ENCODE measurements around the gene NEGR1. TPM values are rescaled to one million over a fixed set of nuclear protein-coding genes. Genes with fewer than 3 reads are reported as not detected.

NEGR1 gene
- total and polyA plus RNA-seq, 4 donors, result 0.86 to 7.3 (median 2.5) TPM

- TF ChIP-seq, protein P1, sequence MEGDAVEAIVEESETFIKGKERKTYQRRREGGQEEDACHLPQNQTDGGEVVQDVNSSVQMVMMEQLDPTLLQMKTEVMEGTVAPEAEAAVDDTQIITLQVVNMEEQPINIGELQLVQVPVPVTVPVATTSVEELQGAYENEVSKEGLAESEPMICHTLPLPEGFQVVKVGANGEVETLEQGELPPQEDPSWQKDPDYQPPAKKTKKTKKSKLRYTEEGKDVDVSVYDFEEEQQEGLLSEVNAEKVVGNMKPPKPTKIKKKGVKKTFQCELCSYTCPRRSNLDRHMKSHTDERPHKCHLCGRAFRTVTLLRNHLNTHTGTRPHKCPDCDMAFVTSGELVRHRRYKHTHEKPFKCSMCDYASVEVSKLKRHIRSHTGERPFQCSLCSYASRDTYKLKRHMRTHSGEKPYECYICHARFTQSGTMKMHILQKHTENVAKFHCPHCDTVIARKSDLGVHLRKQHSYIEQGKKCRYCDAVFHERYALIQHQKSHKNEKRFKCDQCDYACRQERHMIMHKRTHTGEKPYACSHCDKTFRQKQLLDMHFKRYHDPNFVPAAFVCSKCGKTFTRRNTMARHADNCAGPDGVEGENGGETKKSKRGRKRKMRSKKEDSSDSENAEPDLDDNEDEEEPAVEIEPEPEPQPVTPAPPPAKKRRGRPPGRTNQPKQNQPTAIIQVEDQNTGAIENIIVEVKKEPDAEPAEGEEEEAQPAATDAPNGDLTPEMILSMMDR (IDR thresholded peaks at IDR 0.05; ENCODE audit: control extremely low read depth, extremely low read depth), result no peak
- no peak overlapping the region for H3K9ac ChIP-seq (ENCODE audit: insufficient read depth in 1 of 2, low read length in 2 of 2)
- no peaks in the 10 kb centered on the region for H3K4me1 ChIP-seq (ENCODE audit: control insufficient read depth in 5 of 5, insufficient read depth in 5 of 5, low read length in 5 of 5)
- WGBS, 2 donors, result 65 to 80% methylated on average over 7 of the region's 7 CpGs
- no peak overlapping the region for H3K4me3 ChIP-seq
- H3K27ac ChIP-seq (ENCODE audit: low read depth in 1 of 2, low read length in 1 of 2), result no peak overlapping the region
- DNase-seq (no peak), ATAC-seq (ENCODE audit: insufficient read depth, low FRiP score) (no peak)
- no peaks in the 10 kb centered on the region for H3K27me3 ChIP-seq (ENCODE audit: control insufficient read depth in 3 of 3, insufficient read depth in 3 of 3, low read length in 2 of 3)
- H3K9me3 ChIP-seq (ENCODE audit: control insufficient read depth in 4 of 4, insufficient read depth in 3 of 4, low read length in 3 of 4), result no peaks in the 10 kb centered on the region
- no peaks in the 10 kb centered on the region for H3K36me3 ChIP-seq (ENCODE audit: control insufficient read depth in 4 of 4, insufficient read depth in 4 of 4, low read length in 4 of 4)
These were observed 605.1 kb downstream of the NEGR1 start for GRCh38 chr1:71676979-71677925.

- H3K9ac ChIP-seq (ENCODE audit: insufficient read depth in 1 of 2, low read length in 2 of 2), result no peak overlapping the region
- 69 to 81% methylated on average over 3 of the region's 3 CpGs for WGBS, 2 donors
- no peaks in the 10 kb centered on the region for H3K27me3 ChIP-seq (ENCODE audit: control insufficient read depth in 3 of 3, insufficient read depth in 3 of 3, low read length in 2 of 3)
- H3K9me3 ChIP-seq (ENCODE audit: control insufficient read depth in 4 of 4, insufficient read depth in 3 of 4, low read length in 3 of 4), result no peaks in the 10 kb centered on the region
- H3K4me1 ChIP-seq (ENCODE audit: control insufficient read depth in 5 of 5, insufficient read depth in 5 of 5, low read length in 5 of 5), result no peaks in the 10 kb centered on the region
- H3K27ac ChIP-seq (ENCODE audit: low read depth in 1 of 2, low read length in 1 of 2), result no peak overlapping the region
- H3K36me3 ChIP-seq (ENCODE audit: control insufficient read depth in 4 of 4, insufficient read depth in 4 of 4, low read length in 4 of 4), result no peaks in the 10 kb centered on the region
- ATAC-seq (ENCODE audit: insufficient read depth, low FRiP score), result no peak
- H3K4me3 ChIP-seq, result no peak overlapping the region
- TF ChIP-seq, protein P1 (IDR thresholded peaks at IDR 0.05; ENCODE audit: control extremely low read depth, extremely low read depth), result no peak
- no peak for DNase-seq
These were observed 614.3 kb downstream of the NEGR1 start for GRCh38 chr1:71668065-71668464.

DNA sequence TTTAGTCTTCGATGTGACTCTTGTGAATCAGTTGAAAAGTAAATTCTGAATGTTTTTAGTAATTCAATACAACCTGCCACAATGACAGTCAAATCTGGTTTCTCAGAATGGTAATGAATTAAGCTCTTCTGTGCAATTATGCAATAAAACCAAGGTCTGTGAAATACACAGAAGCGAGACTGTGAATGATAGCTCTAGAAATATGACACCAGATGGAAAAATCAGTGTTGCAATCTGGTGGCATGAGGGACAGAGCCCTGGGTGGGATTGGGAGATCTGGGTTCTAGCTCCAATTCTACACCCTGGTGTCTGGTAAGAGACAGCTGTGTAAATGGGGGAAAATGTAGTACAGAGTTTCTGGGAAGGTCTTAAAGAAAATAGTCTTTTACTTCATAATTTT is 615.1 kb downstream of the NEGR1 start:
- Histone ChIP-seq H3K27ac (ENCODE audit: low read depth in 1 of 2, low read length in 1 of 2) (no peak overlapping the region), H3K27me3 (ENCODE audit: control insufficient read depth in 3 of 3, insufficient read depth in 3 of 3, low read length in 2 of 3) (no peaks in the 10 kb centered on the region), H3K4me1 (ENCODE audit: control insufficient read depth in 5 of 5, insufficient read depth in 5 of 5, low read length in 5 of 5) (no peaks in the 10 kb centered on the region), H3K4me3 (no peak overlapping the region), H3K9ac (ENCODE audit: insufficient read depth in 1 of 2, low read length in 2 of 2) (no peak overlapping the region), H3K9me3 (ENCODE audit: control insufficient read depth in 4 of 4, insufficient read depth in 3 of 4, low read length in 3 of 4) (no peaks in the 10 kb centered on the region), H3K36me3 (ENCODE audit: control insufficient read depth in 4 of 4, insufficient read depth in 4 of 4, low read length in 4 of 4) (no peaks in the 10 kb centered on the region)
- TF ChIP-seq, protein P1 (IDR thresholded peaks at IDR 0.05; ENCODE audit: control extremely low read depth, extremely low read depth), result no peak
- ATAC-seq (ENCODE audit: insufficient read depth, low FRiP score), result no peak
- no peak for DNase-seq
- 49 to 51% methylated on average over 2 of the region's 2 CpGs for WGBS, 2 donors

Data from lung (tissue), 12 donors.